HepG2 (cell line): ENCODE measurements around the gene RAB1B. TPM values are rescaled to one million over a fixed set of nuclear protein-coding genes. Genes with fewer than 3 reads are reported as not detected.
A peak's percentile ranks its signal among the peaks of the same experiment; 100 is the strongest.

Source experiments
- AGO1 ChIP-seq: fragments of 200-400 bp; formaldehyde crosslinking; IDR thresholded peaks from 2 replicates; pipeline ENCODE4 v1.6.1; 2017; ENCODE audit warnings: mild to moderate bottlenecking, low read depth, low read length, moderate library complexity; ENCODE audit not compliant: poor library complexity, severe bottlenecking
- CEBPB ChIP-seq: IDR thresholded peaks from 2 replicates; pipeline ENCODE4 v1.6.1; 2011; ENCODE audit warnings: low read depth, low read length, improper control_type of control experiment, borderline replicate concordance
- CENPBD1 ChIP-seq: sonication (generic); formaldehyde crosslinking; IDR thresholded peaks from 2 replicates; pipeline ENCODE4 v1.8.0; 2022; ENCODE audit warnings: missing genetic modification reagents, low read depth, mild to moderate bottlenecking, borderline replicate concordance
- CHD2 ChIP-seq: IDR thresholded peaks from 2 replicates; pipeline ENCODE4 v1.6.1; 2011; ENCODE audit warnings: low read depth, low read length, improper control_type of control experiment
- DNMT1 ChIP-seq: sonication (generic); formaldehyde crosslinking; IDR thresholded peaks from 2 replicates; pipeline ENCODE4 v1.5.1; 2020; ENCODE audit warnings: mild to moderate bottlenecking, missing genetic modification reagents
- FOXK1 ChIP-seq: sonication (generic); formaldehyde crosslinking; IDR thresholded peaks from 2 replicates; pipeline ENCODE4 v1.4.0; 2020; ENCODE audit warnings: low read depth, missing genetic modification reagents, borderline replicate concordance
- KLF16 ChIP-seq, 2 experiments: sonication (generic) in 1 of 2; formaldehyde crosslinking in 1 of 2; IDR thresholded peaks; 2 replicates each; pipeline versions ENCODE4 v1.6.1 to v1.8.0; 2016 to 2023; ENCODE audit warnings: missing genetic modification reagents in 2 of 2, missing compliant biosample characterization in 1 of 2
- MIXL1 ChIP-seq: IDR thresholded peaks from 2 replicates; pipeline ENCODE4 v1.6.1; 2016
- MLX ChIP-seq: IDR thresholded peaks from 2 replicates; pipeline ENCODE4 v1.6.1; 2016
- NFYC ChIP-seq: IDR thresholded peaks from 2 replicates; pipeline ENCODE4 v1.6.1; 2016; ENCODE audit warnings: missing genetic modification reagents, missing compliant biosample characterization
- PRDM10 ChIP-seq: sonication (generic); formaldehyde crosslinking; IDR thresholded peaks from 2 replicates; pipeline ENCODE4 v1.4.0; 2020; ENCODE audit warnings: low read depth, missing genetic modification reagents
- SMAD3 ChIP-seq: sonication (generic); formaldehyde crosslinking; IDR thresholded peaks from 2 replicates; pipeline ENCODE4 v1.4.0; 2020; ENCODE audit warnings: missing genetic modification reagents
- XRCC5 ChIP-seq: fragments of 200-400 bp; formaldehyde crosslinking; optimal IDR thresholded peaks from 2 replicates; pipeline ENCODE3; 2017; ENCODE audit warnings: mild to moderate bottlenecking, low read length
- ZFP90 ChIP-seq: sonication (generic); formaldehyde crosslinking; IDR thresholded peaks from 2 replicates; pipeline ENCODE4 v1.8.0; 2022; ENCODE audit warnings: missing genetic modification reagents, mild to moderate bottlenecking, inconsistent platforms, borderline replicate concordance
- ZNF101 ChIP-seq: sonication (generic); formaldehyde crosslinking; IDR thresholded peaks from 2 replicates; pipeline ENCODE4 v1.4.0; 2020; ENCODE audit warnings: mild to moderate bottlenecking, low read depth, missing genetic modification reagents, borderline replicate concordance
- ZNF17 ChIP-seq: sonication (generic); formaldehyde crosslinking; IDR thresholded peaks from 2 replicates; pipeline ENCODE4 v1.5.0; 2020; ENCODE audit warnings: mild to moderate bottlenecking, missing genetic modification reagents
- ZNF331 ChIP-seq: sonication (generic); formaldehyde crosslinking; IDR thresholded peaks from 2 replicates; pipeline ENCODE4 v1.4.0; 2020; ENCODE audit warnings: missing genetic modification reagents
- ZNF335 ChIP-seq: sonication (generic); formaldehyde crosslinking; IDR thresholded peaks from 2 replicates; pipeline ENCODE4 v1.4.0; 2020; ENCODE audit warnings: missing genetic modification reagents
- ZNF354B ChIP-seq: sonication (generic); formaldehyde crosslinking; IDR thresholded peaks from 2 replicates; pipeline ENCODE4 v1.8.0; 2022; ENCODE audit warnings: mild to moderate bottlenecking, missing genetic modification reagents
- ZNF557 ChIP-seq: sonication (generic); formaldehyde crosslinking; IDR thresholded peaks from 2 replicates; pipeline ENCODE4 v1.4.0; 2020; ENCODE audit warnings: missing genetic modification reagents
- ZNF619 ChIP-seq: sonication (generic); formaldehyde crosslinking; IDR thresholded peaks from 2 replicates; pipeline ENCODE4 v1.4.0; 2020; ENCODE audit warnings: mild to moderate bottlenecking, missing genetic modification reagents
- polyA plus RNA-seq, 8 experiments: library from polyadenylated mRNA; depleted of rRNA in 3 of 8; stranded (reverse) in 7 of 8; unstranded in 1 of 8; fragments of >200 nt; fragmentation: Illumina TruSeq in 4 of 8; extraction: Trizol in 4 of 8; gene quantifications; 2 replicates each; pipeline versions ENCODE4 v1.2.1 to v1.2.3, GENCODE V29; 2011 to 2016; ENCODE audit warnings: low read depth in 4 of 8, missing spikeins in 1 of 8, mixed read lengths in 1 of 8; ENCODE audit not compliant: insufficient read depth in 1 of 8
- total RNA-seq, 5 experiments: library from RNA; depleted of rRNA; stranded (reverse); fragments of >200 nt; fragmentation: Illumina TruSeq; extraction: Trizol; gene quantifications; 2 replicates each; pipeline ENCODE4 v1.2.3, GENCODE V29; 2016; ENCODE audit warnings: low read depth in 1 of 5
- TF ChIP-seq, protein P1 (sequence below): sonication (generic); formaldehyde crosslinking; IDR thresholded peaks from 2 replicates; pipeline ENCODE4 v1.4.0; 2020; ENCODE audit warnings: missing genetic modification reagents

The RAB1B gene
- total and polyA plus RNA-seq, 2 of the 13 experiments (the other 11 are each of a cell fraction or from before 2014, with no cell fraction given): 77.9 to 87.9 TPM

DNA sequence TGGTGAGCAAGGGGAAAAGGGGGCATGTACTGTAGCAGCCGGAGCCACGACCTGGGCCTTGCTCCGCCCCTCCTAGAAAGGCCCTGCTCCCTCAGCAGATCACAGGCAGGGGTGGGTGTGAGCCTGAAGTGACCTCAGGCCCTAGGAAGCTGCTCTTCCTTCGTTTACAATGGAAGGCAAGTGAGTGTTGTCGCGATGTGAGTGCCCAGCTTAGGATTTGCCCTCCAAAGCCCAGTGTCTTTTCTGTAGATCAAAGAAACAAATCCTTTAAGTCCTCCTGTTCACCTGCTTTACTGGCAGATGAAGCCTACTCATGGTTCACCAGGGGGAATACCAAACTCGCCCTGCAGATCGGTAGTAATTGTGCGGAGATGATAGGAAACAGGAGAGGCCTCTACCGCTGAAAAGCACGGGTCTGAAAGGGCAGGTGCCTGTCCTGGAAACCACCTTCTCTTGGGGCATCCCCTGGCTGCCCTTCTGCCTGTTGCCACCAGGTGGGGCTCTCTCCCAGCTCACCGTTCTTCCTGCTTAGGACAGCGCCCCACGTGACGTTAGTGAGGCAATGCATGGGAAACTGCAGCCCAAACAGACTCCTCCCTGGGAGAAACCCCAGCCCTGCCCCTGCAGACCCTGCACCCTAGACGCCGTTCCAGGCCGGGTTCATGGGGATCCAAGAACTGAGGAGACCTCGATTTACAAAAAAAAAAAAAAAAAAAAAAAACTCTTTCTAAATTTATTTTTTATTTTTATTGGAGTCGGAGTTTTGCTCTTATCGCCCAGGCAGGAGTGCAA, 45.9 kb upstream of the RAB1B start (continued):
- no peak for TF ChIP-seq ZNF101 (CRISPR knock-in tag)
- peak; percentile 72; the same call in 1 of the 2 replicates for TF ChIP-seq SMAD3 (CRISPR knock-in tag)
- TF ChIP-seq AGO1: no peak
- TF ChIP-seq, protein P1, sequence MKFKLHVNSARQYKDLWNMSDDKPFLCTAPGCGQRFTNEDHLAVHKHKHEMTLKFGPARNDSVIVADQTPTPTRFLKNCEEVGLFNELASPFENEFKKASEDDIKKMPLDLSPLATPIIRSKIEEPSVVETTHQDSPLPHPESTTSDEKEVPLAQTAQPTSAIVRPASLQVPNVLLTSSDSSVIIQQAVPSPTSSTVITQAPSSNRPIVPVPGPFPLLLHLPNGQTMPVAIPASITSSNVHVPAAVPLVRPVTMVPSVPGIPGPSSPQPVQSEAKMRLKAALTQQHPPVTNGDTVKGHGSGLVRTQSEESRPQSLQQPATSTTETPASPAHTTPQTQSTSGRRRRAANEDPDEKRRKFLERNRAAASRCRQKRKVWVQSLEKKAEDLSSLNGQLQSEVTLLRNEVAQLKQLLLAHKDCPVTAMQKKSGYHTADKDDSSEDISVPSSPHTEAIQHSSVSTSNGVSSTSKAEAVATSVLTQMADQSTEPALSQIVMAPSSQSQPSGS: peak; percentile 64; the same call in 1 of the 2 replicates
- no peak for TF ChIP-seq NFYC (CRISPR knock-in tag)
- TF ChIP-seq KLF16 (CRISPR knock-in tag; IDR thresholded peaks at IDR 0.05): peak in 1 of 2 experiments; percentile 81; a peak in 2 of 4 replicates
- no peak; the same call in 1 of the 2 replicates for TF ChIP-seq PRDM10 (CRISPR knock-in tag)
- peak; percentile 41; the same call in 1 of the 2 replicates for TF ChIP-seq ZNF557 (CRISPR knock-in tag)
- 0 out of 2 replicates have a peak, but pooled peaks have one; percentile 28 for TF ChIP-seq CHD2
- peak; percentile 87 for TF ChIP-seq CEBPB
- no peak for TF ChIP-seq ZNF619
- peak; percentile 97 for TF ChIP-seq XRCC5
- TF ChIP-seq FOXK1 (CRISPR knock-in tag): peak; percentile 57; the same call in 1 of the 2 replicates
- TF ChIP-seq ZFP90: peak; percentile 37; the same call in 1 of the 2 replicates
- TF ChIP-seq MIXL1 (CRISPR knock-in tag): peak; percentile 74; the same call in 1 of the 2 replicates
- no peak for TF ChIP-seq CENPBD1
- TF ChIP-seq ZNF335 (CRISPR knock-in tag): 0 out of 2 replicates have a peak, but pooled peaks have one; percentile 62
- no peak for TF ChIP-seq DNMT1 (CRISPR knock-in tag)
- TF ChIP-seq ZNF331: peak; percentile 66; the same call in 1 of the 2 replicates
- TF ChIP-seq MLX (CRISPR knock-in tag): 0 out of 2 replicates have a peak, but pooled peaks have one; percentile 27
- no peak for TF ChIP-seq ZNF17 (CRISPR knock-in tag)
- no peak for TF ChIP-seq ZNF354B (CRISPR knock-in tag)
